HG02642 (cell line): ENCODE data around the gene RTL9.
"Not testable (repeated sequence)": the region's sequence is repeated elsewhere in the genome, so short reads cannot be mapped to it uniquely, and the experiment has no call there.

Experiments
- ATAC-seq: cut with Tn5 transposase; IDR thresholded peaks from one replicate; pipeline ENCODE4 v1.9.1; 2021; ENCODE audit warnings: mild to moderate bottlenecking; ENCODE audit not compliant: unreplicated experiment, poor library complexity

RTL9 gene

DNA sequence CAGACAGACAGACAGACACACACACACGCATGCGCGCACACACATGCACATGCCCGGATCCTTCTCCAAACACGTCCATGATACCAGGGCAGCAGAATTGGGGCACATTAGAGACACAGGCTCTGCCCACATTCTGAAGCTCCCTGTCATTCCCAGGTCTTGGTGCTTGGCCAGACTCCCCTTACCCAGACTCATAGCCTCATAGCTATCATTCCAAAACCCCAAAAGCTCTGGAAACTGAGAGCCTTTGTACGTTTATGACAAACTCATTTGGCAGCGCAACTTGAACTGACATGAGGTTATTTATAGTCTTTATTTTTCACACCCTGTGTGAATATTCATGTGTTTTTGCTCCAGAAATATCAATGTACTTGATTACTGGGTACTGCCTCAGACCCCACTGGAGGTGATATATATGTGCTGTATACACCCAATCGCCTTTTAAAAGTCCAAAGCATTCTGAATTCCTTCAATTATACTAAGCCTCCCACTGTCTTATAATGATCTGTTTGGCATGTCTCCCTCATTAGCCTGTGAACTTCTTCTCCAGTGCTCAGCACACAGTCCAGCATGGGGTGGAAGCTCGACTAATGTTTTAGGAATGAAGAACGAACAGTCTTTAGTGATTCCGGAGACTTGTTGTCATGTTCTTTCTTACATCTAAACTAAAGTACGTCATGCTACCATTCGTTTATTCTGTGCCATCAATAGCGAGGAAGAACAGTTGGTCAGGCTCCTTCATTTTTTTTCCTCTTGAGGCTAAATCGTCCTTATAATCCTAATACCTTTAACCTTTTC lies 45.0 kb downstream of the RTL9 start:
- ATAC-seq = no peak

DNA sequence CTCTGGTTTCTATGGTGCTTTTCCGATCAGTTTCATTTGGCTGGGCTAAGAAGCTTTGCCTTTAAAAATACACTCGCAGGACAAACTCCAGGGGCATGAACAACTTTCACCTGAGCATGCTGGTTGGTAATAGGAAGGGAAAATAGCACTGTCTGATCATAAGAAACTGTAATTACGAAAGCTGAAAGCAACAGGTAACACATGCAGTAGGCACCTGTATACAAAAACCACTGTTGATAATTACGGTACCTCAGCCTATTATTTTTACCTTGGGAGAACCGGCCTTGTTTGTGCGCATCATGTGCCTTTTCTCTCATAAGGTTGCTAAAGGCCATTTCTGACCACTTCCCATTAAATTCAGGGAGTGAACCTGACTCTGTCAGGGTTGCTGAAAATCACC lies 45.7 kb downstream of the RTL9 start:
- ATAC-seq = no peak

- not testable (repeated sequence) for ATAC-seq
These were observed 47.6 kb downstream of the RTL9 start for GRCh38 chrX:110406250-110406649.

- no peak for ATAC-seq
These were observed 48.2 kb downstream of the RTL9 start for GRCh38 chrX:110406822-110407221.

GRCh38 chrX:110407910-110408545 lies 49.4 kb downstream of the RTL9 start:
- ATAC-seq = no peak
